Epidermal melanocyte (primary cell): Measurements from ENCODE around the gene IL10RB.
"Not testable (repeated sequence)": the region's sequence is repeated elsewhere in the genome, so short reads cannot be mapped to it uniquely, and the experiment has no call there.

Source experiments
- DNase-seq: peaks from one replicate; pipeline ENCODE4 v3.0.0; 2011; ENCODE audit warnings: low spot score; ENCODE audit not compliant: insufficient read length

The IL10RB gene

DNA sequence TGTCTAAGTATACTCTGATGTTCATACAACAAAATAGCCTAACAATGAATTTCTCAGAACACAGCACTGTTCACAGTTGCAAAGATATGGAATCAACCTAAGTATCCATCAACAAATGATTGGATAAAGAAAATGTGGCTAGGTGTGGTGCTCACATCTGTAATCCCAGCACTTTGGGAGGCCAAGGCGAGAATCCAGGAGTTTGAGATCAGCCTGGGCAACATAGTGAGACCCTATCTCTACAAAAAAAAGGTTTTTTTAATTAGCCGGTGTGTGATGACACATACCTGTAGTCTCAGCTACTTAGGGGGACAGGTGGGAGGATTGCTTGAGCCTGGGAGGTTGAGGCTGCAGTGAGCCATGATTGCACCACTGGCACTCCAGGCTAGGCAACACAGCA, 25.8 kb upstream of the IL10RB start:
- no peak for DNase-seq

DNA sequence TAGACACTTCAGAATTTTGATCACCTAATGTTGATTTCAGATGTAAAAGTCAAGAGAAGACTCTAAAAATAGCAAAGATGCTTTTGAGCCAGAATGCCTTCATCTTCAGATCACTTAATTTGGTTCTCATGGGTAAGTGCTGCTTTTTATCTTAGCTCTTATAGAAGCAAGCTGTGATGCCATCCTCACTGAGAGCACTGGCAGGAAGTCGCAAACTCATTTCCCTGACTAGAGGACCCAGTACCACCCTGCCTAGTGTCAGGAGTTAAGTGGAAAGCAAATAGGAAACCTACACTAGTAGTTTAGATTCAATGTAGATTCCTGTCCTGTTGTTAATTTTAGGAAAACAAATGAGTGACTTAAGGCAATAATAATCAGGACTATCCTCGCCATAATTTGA, 24.3 kb upstream of the IL10RB start:
- no peak for DNase-seq

DNA sequence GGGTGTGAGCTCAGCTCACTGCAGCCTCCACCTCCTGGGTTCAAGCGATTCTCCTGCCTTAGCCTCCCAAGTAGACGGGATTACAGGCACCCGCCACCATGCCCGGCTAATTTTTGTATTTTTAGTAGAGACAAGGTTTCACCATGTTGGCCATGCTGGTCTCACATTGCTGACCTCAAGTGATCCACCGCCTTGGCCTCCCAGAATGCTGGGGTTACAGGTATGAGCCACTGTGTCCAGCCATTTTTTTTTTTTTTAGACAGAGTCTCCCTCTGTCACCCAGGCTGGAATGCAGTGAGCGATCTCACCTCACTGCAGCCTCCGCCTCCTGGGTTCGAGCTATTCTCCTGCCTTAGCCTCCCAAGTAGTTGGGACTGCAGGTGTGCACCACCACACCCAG, 23.3 kb upstream of the IL10RB start:
- DNase-seq = not testable (repeated sequence)

DNA sequence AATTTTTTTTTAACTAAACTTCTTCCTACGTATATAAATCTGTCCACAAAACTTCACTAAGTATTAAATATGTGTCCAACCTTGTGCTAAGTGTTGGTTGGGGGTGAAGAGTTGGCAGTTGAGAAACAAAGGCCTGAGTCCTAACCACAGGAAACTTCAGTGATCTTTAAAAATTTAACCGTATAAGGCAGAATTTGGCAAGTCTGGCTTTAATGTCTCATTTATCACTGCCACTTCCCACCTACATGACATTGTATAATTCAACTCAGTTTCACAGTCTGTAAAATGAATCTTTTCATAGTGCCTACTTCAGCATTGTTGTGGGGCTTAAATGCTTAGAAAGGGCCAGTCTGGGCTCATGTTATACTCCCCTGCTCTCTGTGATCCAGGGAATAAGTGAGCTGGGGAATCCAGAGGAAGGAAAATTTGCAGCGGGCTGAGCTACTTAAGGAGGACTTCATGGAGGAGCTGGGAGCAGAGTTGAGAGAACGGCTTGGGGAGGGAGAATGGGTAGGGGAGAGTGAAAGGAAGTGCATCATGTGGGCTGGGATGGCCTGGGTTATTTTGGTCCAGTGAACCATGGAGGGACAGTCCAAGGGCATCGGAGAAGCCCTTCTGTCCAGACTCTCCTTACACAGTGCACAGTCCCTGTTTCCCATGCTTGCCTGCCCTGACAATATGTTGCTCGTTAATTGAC, 21.9 kb upstream of the IL10RB start:
- no peak for DNase-seq

DNA sequence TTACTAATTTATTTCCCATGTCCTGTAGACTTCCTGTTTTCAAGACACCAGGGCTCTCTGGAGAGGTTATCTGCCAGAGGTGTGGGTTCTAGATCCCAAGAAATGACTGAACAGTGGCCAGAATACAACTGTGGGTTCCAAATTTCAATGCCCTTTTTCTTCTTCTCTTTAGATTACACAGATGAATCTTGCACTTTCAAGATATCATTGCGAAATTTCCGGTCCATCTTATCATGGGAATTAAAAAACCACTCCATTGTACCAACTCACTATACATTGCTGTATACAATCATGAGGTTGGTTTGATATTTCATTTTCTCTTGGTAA, 21.4 kb upstream of the IL10RB start:
- no peak for DNase-seq

DNA sequence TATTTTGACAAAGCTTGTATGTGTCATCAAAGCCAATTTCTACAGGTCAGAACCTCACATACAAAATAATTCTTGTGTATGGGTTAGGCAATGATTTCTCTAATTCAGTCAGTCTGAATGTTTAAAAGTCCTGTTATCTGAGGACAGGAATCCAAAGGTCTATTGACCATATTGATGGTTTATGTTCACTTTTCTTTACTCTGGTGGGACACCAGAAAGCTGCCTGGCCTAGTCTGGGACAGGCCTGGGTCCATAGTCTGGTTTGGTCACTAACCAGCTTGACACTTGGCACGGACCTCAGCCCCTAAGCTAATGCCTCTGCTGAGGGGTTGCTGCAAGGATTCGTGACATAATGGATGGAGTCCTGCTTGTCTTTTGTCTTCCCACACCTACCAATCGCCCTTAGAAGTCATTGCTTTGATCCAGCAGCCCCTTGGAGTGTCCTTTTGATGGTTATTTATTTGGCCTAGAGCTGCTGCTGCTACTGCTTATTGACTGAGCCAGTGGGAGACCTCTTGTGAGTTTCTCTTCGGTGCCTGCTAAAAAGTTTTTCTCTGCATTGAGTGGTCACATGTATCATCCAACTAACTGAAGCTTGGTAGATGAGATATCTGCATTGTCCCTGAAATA, 20.8 kb upstream of the IL10RB start:
- no peak for DNase-seq

DNA sequence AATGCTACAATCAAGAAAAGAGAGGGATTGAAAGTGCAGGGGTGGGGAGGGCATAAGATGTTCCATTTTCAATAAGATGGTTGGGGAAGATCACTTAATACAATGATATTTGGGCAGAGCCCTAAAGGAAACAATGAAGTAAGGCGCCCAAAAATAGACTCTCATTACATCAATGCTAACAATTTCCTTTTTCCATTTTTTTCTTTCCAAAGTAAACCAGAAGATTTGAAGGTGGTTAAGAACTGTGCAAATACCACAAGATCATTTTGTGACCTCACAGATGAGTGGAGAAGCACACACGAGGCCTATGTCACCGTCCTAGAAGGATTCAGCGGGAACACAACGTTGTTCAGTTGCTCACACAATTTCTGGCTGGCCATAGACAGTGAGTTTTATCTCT, 19.7 kb upstream of the IL10RB start:
- no peak for DNase-seq

DNA sequence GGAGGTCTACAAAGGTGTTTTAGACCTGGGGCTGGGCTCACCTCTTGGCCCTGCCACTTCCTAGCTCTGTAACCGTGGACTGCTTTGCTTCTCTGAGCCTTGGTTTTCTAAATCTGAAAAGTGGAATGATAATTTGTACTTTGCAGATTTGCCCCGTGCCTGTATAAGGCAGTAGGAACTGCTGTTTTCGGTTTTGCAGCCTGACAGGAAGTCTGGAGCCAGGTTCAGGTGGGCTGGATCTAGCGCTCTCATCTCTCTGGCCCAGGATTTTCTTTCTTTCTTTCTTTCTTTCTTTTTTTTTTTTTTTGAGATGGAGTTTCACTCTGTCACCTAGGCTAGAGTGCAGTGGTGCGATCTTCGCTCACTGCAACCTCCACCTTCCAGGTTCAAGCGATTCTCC, 19.2 kb upstream of the IL10RB start:
- DNase-seq = no peak

DNA sequence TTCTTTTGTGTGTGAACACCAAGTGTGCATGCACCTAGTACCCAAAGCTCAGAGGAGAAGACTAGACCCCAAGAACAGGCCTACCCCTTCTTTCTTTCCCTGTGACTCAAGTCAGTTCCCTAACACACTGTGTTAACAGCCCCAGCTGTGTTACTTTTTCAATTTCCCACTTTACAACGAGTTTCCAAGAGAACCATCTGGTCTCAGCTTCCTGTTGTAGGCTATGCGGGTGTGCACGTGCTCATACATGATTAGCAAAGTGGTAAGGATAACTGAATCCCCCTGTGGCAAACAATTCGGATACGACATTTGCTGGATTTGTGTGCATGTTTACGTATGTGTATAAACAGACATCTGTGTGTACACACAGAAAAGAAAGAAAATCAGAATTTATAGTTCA, 18.6 kb upstream of the IL10RB start:
- no peak for DNase-seq

DNA sequence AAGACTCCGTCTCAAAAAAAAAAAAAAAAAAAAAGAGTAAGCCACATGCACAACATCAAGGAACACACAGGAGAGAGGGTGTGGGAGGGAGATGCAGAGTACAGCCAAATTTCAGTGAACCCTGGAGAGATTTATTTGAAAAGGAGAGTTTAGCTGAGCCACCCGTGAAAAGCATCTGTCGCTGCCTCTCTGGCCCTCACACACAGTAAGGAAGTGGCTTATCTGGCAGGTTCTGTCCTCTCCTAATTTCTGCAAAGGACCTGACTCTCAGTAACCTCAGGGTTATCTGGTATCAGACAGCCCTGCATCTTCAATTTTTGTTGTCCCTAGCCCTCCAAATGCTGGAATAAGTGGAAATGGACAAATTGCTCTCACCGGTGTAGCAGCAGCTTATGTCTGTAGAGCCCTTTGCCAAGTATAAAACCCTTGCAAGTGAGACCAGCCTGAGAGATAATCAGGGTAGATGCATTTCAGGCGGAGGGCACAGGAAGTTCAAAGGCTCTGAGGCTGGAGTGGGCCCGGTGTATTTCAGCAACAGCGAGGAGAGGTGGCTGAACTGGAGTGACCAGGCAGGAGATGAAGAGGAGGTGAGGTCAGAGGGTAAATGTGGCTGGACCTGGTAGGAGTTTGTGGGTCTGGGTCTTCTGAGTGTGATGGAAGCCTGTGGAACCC, 16.7 kb upstream of the IL10RB start:
- DNase-seq = no peak

DNA sequence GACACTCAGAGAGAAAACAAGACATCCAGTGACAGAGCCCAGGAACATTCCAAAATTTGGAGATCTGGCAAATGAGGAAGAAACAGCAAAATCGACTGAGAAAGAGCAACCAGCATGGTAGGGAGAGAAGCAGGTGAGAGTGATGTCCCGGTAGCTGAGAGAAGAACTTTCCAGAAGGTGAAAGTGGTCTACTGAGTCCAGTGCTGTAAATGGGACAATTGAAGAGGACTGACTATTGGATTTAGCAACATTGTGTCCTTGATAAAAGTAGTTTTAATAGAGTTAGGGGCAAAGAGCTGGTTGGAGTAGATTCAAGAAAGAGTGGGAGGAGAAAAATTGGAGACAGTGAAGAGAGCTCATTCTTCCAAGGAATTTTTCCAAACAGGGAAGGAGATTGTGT, 15.0 kb upstream of the IL10RB start:
- no peak for DNase-seq

DNA sequence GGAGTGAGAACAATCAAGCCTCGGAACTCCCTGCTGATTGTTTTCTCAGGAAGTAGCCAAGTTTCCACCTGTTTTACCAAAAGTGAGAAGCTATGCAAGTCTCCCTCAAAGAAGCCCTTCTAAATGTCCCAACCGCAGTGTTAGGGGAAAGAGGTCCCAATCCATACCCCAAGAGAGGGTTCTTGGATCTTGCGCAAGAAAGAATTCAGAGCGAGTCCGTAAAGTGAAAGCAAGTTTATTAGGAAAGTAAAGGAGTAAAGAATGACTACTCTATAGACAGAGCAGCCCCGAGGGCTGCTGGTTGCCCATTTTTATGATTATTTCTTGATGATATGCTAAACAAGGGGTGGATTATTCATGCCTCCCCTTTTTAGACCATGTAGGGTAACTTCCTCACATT, 12.8 kb upstream of the IL10RB start:
- DNase-seq = not testable (repeated sequence)

DNA sequence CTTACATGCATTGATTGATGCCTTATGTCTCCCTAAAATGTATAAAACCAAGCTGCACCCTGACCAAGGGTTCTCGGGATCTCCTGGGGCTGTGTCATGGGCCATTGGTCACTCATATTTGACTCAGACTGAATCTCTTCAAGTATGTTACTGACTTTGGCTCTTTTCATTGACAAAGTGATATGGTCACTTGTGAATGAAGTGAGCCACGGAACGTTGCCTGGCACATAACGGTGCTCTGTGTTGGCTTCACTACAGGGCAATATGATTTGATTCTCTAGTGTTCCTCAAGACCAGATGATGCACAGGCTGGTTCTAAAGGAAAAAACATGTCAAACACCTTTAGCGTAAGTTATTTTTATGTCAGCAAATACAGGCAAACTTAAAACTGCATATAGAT, 11.4 kb upstream of the IL10RB start:
- DNase-seq = no peak

DNA sequence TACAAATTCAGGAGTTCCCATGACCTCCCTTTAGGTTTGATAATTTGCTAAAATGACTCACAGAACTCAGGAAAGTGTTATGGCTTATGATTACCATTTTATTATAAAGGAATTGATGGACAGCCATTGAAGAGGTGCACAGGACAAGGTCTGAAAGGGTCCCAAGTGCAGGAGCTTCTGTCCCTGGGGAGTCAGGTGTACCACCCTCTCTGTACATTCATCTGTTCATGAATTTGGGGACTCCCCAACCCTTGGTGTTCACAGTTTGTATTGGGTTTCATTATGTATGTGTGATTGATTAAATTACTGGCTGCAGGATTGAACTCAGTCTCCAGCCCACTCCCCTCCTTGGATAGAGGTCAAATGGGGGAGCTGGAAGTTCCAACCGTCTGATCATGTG, 10.8 kb upstream of the IL10RB start:
- no peak for DNase-seq

DNA sequence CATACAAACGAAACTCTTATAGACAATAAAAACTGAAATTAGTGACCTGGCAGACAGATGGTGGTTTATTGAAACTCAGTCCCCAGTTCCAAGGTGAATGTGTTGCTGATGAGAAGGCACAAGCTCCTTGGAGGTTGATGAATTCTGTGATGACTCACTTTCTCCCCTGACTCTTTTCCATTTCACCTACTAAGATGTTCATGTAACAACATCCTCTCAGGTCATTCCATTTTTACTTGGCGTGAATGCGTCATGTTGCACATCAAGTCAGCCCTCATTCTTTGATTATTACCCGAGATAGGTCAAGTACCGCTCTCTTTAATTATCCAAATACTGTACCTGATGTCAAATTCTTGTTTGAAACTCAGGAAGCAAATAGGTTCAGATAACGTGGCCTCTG, 10.1 kb upstream of the IL10RB start:
- DNase-seq = no peak

DNA sequence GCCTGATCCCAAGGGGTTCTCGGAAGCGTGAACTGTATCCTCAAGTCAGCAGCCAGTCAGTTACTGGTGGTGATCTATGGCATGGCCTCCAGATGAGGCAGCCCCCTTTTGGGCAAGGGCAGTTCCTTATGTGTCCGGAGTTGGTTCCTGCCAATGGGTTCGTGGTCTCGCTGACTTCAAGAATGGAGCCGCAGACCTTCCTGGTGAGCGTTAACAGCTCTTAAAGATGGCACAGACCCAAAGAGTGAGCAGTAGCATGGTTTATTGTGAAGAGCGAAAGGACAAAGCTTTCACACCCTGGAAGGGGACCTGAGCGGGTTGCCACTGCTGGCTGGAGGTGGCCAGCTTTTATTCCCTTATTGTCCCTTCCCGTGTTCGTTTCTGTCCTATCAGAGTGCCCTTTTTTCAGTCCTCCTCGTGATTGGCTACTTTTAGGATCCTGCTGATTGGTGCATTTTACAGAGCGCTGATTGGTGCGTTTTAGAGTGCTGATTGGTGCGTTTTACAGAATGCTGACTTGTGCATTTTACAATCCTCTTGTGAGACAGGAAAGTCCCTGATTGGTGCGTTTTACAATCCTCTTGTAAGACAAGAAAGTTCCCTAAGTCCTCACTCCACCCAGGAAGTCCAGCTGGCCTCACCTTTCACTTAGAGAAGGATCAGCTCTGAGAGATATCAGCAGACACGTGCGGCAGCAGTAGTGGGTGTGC, 8.9 kb upstream of the IL10RB start:
- DNase-seq = no peak

DNA sequence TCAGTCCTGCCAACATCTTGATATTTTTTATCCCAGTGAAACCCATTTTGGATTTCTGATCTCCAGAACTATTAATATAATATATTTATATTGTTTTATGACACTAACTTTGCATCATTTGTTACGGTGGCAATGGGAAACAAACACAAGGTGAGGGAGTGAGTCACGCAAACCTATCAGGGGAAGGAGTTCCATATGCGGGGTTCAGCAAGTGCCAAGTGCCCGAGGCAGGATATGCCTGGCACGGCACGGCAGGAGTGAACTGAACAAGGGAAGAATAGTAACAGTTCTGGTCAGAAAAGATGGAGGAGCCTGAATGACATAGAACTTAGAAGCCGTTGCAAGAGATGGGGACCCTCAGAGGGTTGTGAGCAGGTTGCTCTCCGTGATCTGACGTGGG, 7.7 kb upstream of the IL10RB start:
- no peak for DNase-seq

DNA sequence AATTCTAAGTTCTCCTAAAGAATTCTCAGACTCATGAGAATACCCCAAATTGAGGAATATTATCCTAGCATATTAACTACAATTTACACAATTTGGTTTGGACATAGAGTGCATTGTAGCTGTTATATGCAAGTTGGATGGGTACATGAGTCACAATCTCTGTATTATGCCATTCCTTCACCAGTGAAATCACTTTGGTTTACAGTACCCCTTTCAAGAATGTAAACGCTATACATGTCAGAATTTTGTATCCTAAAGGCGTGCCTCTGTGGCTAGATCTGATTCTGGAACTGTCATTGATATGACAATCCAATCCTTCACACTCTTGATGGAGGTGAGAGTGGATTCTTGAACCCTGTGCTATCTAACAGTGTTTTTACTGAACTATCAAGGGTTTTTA, 6.7 kb upstream of the IL10RB start:
- DNase-seq = no peak

DNA sequence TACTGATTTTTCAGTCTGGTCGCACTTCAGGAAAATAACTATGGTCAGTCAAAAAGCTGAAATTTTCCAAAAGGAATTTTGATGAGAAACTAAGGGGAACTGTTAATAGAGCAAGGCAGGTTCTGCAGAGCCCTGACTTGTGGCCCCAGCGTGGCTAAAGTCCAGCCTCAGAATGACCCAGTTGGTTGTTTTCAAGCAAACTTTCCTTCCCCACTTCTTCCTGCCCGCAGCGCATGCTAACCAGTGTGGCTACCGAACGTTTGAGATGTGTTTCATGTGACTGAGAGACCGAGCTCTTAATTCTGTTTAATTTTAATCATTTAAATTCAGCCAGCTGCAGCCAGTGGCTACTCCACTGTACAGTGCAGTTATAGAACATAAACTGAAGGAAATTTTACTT, 6.2 kb upstream of the IL10RB start:
- DNase-seq = no peak

DNA sequence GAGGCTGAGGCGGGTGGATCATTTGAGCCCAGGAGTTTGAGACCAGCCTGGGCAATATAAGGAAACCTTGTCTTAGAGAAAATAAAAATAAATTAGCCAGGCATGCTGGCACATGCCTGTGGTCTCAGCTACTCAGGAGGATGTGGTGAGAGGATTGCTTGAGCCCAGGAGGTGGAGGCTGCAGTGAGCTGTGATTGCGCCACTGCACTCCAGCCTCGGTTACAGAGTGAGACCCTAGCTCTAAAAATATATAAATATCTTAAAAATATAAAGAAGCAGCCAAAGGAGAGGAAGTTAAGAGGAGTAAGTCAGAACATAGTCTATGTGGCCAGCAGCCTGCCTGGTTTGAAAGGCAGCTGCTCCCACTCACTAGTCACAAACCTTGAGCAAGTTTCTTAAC, 4.5 kb upstream of the IL10RB start:
- no peak for DNase-seq

DNA sequence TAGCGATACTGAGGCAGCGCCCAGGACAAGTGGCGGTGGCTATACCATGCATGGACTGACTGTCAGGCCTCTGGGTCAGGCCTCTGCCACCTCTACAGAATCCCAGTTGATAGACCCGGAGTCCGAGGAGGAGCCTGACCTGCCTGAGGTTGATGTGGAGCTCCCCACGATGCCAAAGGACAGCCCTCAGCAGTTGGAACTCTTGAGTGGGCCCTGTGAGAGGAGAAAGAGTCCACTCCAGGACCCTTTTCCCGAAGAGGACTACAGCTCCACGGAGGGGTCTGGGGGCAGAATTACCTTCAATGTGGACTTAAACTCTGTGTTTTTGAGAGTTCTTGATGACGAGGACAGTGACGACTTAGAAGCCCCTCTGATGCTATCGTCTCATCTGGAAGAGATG, 3.2 kb upstream of the IL10RB start:
- no peak for DNase-seq

DNA sequence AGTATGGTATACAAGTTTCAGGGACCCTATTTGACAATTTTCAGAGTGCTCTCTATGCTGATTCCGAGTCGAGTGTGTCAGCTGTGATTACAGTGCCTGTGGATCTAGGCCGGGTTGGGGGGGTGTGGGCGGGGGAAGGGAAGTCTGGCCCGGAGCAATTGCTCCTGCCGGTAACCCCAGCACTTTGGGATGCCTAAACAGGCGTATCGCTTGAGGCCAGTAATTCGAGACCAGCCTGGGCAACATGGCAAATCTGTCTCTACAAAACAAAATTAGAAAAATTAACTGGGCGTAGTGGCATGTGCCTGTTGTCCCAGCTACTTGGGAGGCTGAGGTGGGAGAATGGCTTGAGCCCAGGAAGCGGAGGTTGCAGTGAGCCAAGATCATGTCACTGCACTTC, 1.6 kb upstream of the IL10RB start:
- no peak for DNase-seq

DNA sequence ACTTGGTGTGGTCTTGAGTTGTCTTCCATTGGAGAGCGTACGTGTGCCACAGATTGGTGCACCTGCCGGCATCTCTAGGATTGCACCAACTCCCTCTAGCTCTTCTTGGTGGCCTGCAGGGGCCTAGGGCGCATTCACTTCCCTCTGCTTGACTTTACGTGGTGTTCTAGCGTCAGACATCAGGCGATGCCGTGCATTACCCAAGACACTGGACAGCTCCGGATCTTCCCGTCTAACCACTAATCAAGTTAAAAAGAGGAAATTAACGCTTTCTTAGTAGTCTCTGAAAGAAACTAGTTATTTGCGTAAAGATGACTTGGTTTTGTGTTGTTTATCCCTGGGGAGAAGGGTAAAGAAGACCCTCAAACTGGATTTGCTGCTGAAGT, 510 bp upstream of the IL10RB start:
- no peak for DNase-seq
